ENCODE data around the gene GRIN2C.

DNA sequence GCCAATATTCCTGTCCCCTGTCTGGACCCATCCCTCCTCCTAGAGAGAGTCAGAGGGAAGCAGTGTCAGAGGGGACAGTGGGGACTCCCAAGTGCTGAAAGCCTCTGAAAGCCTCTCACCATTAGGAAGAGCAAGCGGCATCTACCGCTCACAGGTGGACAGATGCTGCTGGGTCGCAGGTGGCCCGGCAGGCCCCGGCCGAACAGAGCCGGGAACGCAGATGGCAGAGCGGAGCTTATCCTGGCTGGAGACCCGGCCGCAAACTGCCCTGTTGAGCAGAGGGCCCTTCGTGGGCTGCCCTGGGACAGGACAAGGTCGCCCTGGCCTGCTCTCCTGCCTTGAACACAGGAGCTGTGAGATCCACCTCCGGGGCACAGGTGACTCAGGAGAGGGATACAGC lies 60.6 kb downstream of the GRIN2C start:
- TF ChIP-seq, protein P1, sequence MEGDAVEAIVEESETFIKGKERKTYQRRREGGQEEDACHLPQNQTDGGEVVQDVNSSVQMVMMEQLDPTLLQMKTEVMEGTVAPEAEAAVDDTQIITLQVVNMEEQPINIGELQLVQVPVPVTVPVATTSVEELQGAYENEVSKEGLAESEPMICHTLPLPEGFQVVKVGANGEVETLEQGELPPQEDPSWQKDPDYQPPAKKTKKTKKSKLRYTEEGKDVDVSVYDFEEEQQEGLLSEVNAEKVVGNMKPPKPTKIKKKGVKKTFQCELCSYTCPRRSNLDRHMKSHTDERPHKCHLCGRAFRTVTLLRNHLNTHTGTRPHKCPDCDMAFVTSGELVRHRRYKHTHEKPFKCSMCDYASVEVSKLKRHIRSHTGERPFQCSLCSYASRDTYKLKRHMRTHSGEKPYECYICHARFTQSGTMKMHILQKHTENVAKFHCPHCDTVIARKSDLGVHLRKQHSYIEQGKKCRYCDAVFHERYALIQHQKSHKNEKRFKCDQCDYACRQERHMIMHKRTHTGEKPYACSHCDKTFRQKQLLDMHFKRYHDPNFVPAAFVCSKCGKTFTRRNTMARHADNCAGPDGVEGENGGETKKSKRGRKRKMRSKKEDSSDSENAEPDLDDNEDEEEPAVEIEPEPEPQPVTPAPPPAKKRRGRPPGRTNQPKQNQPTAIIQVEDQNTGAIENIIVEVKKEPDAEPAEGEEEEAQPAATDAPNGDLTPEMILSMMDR (IDR thresholded peaks at IDR 0.05) = no peak
- TF ChIP-seq POLR2AphosphoS5 (IDR thresholded peaks at IDR 0.05) (no peak), POLR2A (IDR thresholded peaks at IDR 0.05) (no peak), EP300 (IDR thresholded peaks at IDR 0.05) (no peak)
